Hepatocyte (in vitro differentiated cells): Measurements from ENCODE around the gene RBM8A. TPM values are rescaled to one million over a fixed set of nuclear protein-coding genes. Genes with fewer than 3 reads are reported as not detected.
"Not testable (repeated sequence)": the region's sequence is repeated elsewhere in the genome, so short reads cannot be mapped to it uniquely, and the experiment has no call there.

ENCODE experiments used
- DNase-seq: peaks from one replicate; pipeline ENCODE4 v3.0.0-alpha.2; 2016; ENCODE audit warnings: low spot score
- H2AFZ ChIP-seq: fragments of 200-600 bp; sonication (generic); 2 replicates; pipeline ENCODE4 v1.6.0; 2016; ENCODE audit warnings: antibody characterized with exemption, mild to moderate bottlenecking
- H3K27ac ChIP-seq: fragments of 200-600 bp; sonication (generic); 2 replicates; pipeline ENCODE4 v1.5.1; 2016; ENCODE audit warnings: mild to moderate bottlenecking
- H3K27me3 ChIP-seq: fragments of 200-600 bp; sonication (generic); 2 replicates; pipeline ENCODE4 v1.6.1; 2016
- H3K36me3 ChIP-seq: fragments of 200-600 bp; sonication (generic); replicated peaks from 2 replicates; pipeline ENCODE4 v1.5.1; 2016; ENCODE audit warnings: low read depth; ENCODE audit not compliant: insufficient read depth
- H3K4me1 ChIP-seq: fragments of 200-600 bp; sonication (generic); 2 replicates; pipeline ENCODE4 v1.5.1; 2016; ENCODE audit warnings: mild to moderate bottlenecking, moderate library complexity; ENCODE audit not compliant: insufficient read depth
- H3K4me2 ChIP-seq: fragments of 200-600 bp; sonication (generic); 2 replicates; pipeline ENCODE4 v1.6.0; 2016
- H3K4me3 ChIP-seq: fragments of 200-600 bp; sonication (generic); 2 replicates; pipeline ENCODE4 v1.5.1; 2016; ENCODE audit warnings: mild to moderate bottlenecking
- H3K79me2 ChIP-seq: fragments of 200-600 bp; sonication (generic); 2 replicates; pipeline ENCODE4 v1.6.0; 2017; ENCODE audit warnings: mild to moderate bottlenecking
- H3K9me2 ChIP-seq: fragments of 200-600 bp; sonication (generic); replicated peaks from 2 replicates; pipeline ENCODE4 v1.6.0; 2017; ENCODE audit warnings: mild to moderate bottlenecking; ENCODE audit not compliant: insufficient read depth
- H3K9me3 ChIP-seq: fragments of 200-600 bp; sonication (generic); 2 replicates; pipeline ENCODE4 v1.5.1; 2016; ENCODE audit warnings: low read depth, mild to moderate bottlenecking
- H4K20me1 ChIP-seq: fragments of 200-600 bp; sonication (generic); 2 replicates; pipeline ENCODE4 v1.6.0; 2016; ENCODE audit warnings: mild to moderate bottlenecking; ENCODE audit not compliant: insufficient read depth, poor library complexity, severe bottlenecking
- CTCF ChIP-seq: fragments of 200-600 bp; sonication (generic); IDR thresholded peaks from 2 replicates; pipeline ENCODE4 v1.5.1; 2016; ENCODE audit warnings: antibody characterized with exemption, mild to moderate bottlenecking; ENCODE audit not compliant: poor library complexity
- EZH2 ChIP-seq: fragments of 200-600 bp; sonication (generic); IDR thresholded peaks from 2 replicates; pipeline ENCODE4 v1.6.1; 2016; ENCODE audit warnings: antibody characterized with exemption, mild to moderate bottlenecking, borderline replicate concordance
- EZH2phosphoT487 ChIP-seq: fragments of 200-600 bp; sonication (generic); IDR thresholded peaks from one replicate; pipeline ENCODE4 v1.6.1; 2018; ENCODE audit warnings: antibody characterized with exemption, mild to moderate bottlenecking, low read depth, moderate library complexity; ENCODE audit not compliant: unreplicated experiment, severe bottlenecking
- WGBS: methylation state at CpG from one replicate; pipeline ENCODE4 v1.1.6; 2016; ENCODE audit warnings: low lambda C conversion rate; ENCODE audit errors: missing lambda C conversion rate; 5-methylcytosine and 5-hydroxymethylcytosine counted together
- polyA plus RNA-seq: library from polyadenylated mRNA; unstranded; fragments of >200 nt; fragmentation: Nextera tagmentation; extraction: Ambion mirVana; gene quantifications from 2 replicates; pipeline ENCODE4 v1.2.1, GENCODE V29; 2016
- total RNA-seq: library from RNA; depleted of rRNA; stranded (reverse); fragments of >200 nt; gene quantifications from 2 replicates; pipeline ENCODE4 v1.2.3, GENCODE V29; 2014

The RBM8A gene
- total and polyA plus RNA-seq, 2 experiments from 2014 or later, result 141 to 185 TPM

DNA sequence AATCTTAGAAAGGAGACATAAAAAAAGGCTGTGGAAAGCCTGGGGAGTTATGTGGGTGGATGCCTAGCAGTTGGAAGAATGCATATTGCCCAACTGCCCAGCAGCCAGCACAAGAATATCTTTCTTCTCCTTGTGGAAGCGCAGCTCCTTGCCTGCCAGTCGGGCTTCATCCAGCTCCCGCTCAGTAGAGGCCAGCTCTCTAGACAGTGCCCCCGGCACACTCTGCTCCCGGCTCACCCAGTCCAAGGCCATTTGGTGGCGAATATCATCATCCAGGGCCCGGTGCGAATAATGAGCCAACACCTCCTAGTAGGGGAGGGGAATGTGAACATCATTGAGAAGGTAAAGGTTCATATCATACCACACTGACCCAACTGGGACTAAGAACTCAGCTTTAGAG, 9.0 kb upstream of the RBM8A start:
- Histone ChIP-seq H2AFZ (no peak overlapping the region), H3K27me3 (no peaks in the 10 kb centered on the region), H3K4me1 (peaks cover 6% of the 10 kb centered on the region), H3K27ac (no peak overlapping the region), H4K20me1 (no peaks in the 10 kb centered on the region), H3K9me2 (no peaks in the 10 kb centered on the region), H3K36me3 (no peaks in the 10 kb centered on the region), H3K9me3 (no peaks in the 10 kb centered on the region), H3K79me2 (no peaks in the 10 kb centered on the region), H3K4me3 (no peak overlapping the region), H3K4me2 (no peak overlapping the region)
- DNase-seq, result no peak
- TF ChIP-seq CTCF (no peak), EZH2phosphoT487 (no peak), EZH2 (no peak)
- WGBS, result 86% methylated on average over 8 of the region's 8 CpGs

GRCh38 chr1:145935708-145936107, 8.4 kb upstream of the RBM8A start:
- Histone ChIP-seq H3K79me2 (no peaks in the 10 kb centered on the region), H3K4me3 (no peak overlapping the region), H3K9me3 (no peaks in the 10 kb centered on the region), H3K27ac (no peak overlapping the region), H3K27me3 (no peaks in the 10 kb centered on the region), H3K4me2 (no peak overlapping the region), H3K9me2 (no peaks in the 10 kb centered on the region), H3K36me3 (no peaks in the 10 kb centered on the region), H4K20me1 (no peaks in the 10 kb centered on the region), H2AFZ (no peak overlapping the region), H3K4me1 (peaks cover 6% of the 10 kb centered on the region)
- no peak for TF ChIP-seq EZH2
- no peak for DNase-seq

DNA sequence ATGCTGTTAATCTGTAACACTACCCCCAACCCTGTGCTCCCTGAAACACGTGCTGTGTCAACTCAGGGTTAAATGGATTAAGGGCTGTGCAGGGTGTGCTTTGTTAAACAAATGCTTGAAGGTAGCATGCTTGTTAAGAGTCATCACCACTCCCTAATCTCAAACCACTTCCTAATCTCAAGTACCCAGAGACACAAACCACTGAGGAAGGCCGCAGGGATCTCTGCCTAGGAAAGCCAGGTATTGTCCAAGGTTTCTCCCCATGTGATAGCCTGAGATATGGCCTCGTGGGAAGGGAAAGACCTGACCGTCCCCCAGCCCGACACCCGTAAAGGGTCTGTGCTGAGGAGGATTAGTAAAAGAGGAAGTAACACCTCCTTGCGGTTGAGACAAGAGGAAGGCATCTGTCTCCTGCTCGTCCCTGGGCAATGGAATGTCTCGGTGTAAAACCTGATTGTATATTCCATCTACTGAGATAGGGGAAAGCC, 5.3 kb upstream of the RBM8A start:
- H3K9me3 ChIP-seq, H3K4me1 ChIP-seq, H3K79me2 ChIP-seq, H3K36me3 ChIP-seq, DNase-seq, H3K4me2 ChIP-seq, H3K4me3 ChIP-seq, H3K9me2 ChIP-seq, H3K27me3 ChIP-seq, H4K20me1 ChIP-seq: not testable (repeated sequence)
- WGBS, result 29% methylated on average over 9 of the region's 9 CpGs
- H3K27ac ChIP-seq, result peak overlapping the region; percentile 69
- peak overlapping the region; percentile 29 for H2AFZ ChIP-seq

DNA sequence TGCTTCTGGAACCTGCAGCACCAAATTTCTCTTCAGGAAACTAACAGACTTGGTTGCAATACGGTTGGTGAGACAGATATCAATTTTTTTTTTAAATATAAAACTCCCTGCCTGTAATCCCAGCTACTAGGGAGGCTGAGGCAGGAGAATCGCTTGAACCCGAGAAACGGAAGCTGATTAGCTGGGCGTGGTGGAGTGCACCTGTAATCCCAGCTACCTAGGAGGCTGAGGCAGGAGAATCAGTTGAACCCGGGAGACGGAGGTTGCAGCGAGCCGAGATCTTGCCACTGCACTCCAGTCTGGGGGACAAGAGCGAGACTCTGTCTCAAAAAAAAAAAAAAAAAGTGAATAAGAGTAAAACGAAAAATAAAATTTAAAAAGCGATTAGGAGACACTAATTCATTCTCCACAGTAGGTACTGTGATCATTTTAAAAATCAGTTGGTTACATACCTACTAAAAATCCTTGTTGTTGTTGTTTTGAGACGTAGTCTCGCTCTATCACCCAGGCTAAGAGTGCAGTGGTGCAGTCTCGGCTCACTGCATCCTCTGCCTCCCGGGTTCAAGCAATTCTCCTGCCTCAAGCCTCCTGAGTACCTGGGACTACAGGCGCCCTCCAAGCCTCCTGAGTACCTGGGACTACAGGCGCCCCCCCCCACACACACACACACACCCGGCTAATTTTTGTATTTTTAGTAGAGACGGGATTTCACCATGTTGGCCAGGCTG, 796 bp upstream of the RBM8A start:
- Histone ChIP-seq H3K27me3 (no peaks in the 10 kb centered on the region), H2AFZ (peak overlapping the region; percentile 67), H3K9me3 (no peaks in the 10 kb centered on the region), H3K4me3 (peak overlapping the region; percentile 31), H3K4me1 (peaks cover 12% of the 10 kb centered on the region), H3K9me2 (no peaks in the 10 kb centered on the region), H3K36me3 (peaks cover 4% of the 10 kb centered on the region), H4K20me1 (no peaks in the 10 kb centered on the region), H3K79me2 (peaks cover 12% of the 10 kb centered on the region), H3K4me2 (peak overlapping the region; percentile 72), H3K27ac (peak overlapping the region; percentile 95)
- TF ChIP-seq CTCF, result no peak
- no peak for TF ChIP-seq EZH2
- no peak for TF ChIP-seq EZH2phosphoT487
- WGBS, result 75% methylated on average over 20 of the region's 20 CpGs
- DNase-seq, result no peak
